ENCODE measurements around the gene ATP5F1C. TPM values are rescaled to one million over a fixed set of nuclear protein-coding genes. Genes with fewer than 3 reads are reported as not detected.
A peak's percentile ranks its signal among the peaks of the same experiment; 100 is the strongest.
"Not testable (repeated sequence)": the region's sequence is repeated elsewhere in the genome, so short reads cannot be mapped to it uniquely, and the experiment has no call there.

ATP5F1C gene
- 239 TPM for polyA plus RNA-seq (ENCODE audit: insufficient read length)

DNA sequence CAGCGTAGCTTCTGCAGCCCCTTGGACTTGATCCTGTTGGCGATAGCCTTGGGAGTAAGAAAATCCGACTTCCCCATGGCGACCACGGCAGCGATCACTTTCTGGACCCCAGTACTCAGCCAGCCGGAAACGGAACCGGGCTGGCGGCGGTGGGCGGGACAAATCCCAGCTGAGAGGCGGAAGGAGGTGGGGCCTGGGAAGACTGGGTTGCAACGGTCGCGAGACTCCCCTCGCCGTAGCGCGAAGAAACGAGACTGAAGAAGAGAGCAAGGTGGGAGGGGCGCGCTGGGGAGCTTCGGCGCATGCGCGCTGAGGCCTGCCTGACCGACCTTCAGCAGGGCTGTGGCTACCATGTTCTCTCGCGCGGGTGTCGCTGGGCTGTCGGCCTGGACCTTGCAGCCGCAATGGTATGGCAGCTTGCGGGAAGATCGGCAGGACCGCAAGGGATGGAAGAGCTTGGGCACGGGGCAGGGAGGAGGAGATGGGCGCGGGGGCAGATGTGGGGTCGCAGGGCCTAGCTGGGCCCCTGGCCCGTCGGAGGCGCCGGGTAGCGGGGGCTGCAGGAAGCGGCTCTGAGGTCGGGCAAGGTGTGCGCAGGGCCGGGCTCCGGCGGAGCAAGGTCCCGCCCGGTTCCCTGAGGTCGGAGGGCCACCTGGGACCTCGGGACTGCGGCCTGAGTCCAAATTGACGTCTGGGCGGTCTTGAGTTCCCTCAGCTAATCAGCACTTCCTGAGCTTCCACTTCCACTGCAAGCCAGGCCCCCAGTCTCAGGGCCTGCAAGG lies at the start of gene ATP5F1C, which contains the start of gene KIN:
Gene ATP5F1C (plus strand): TSS at position 321 of the 782 bp plus-strand sequence. CDS start 31 bp downstream, at position 352.
Gene KIN (minus strand): TSS at position 137 of the 782 bp plus-strand sequence. CDS start 60 bp downstream, at position 77.
- DNase-seq (ENCODE audit: low read depth): peak; percentile 94

DNA sequence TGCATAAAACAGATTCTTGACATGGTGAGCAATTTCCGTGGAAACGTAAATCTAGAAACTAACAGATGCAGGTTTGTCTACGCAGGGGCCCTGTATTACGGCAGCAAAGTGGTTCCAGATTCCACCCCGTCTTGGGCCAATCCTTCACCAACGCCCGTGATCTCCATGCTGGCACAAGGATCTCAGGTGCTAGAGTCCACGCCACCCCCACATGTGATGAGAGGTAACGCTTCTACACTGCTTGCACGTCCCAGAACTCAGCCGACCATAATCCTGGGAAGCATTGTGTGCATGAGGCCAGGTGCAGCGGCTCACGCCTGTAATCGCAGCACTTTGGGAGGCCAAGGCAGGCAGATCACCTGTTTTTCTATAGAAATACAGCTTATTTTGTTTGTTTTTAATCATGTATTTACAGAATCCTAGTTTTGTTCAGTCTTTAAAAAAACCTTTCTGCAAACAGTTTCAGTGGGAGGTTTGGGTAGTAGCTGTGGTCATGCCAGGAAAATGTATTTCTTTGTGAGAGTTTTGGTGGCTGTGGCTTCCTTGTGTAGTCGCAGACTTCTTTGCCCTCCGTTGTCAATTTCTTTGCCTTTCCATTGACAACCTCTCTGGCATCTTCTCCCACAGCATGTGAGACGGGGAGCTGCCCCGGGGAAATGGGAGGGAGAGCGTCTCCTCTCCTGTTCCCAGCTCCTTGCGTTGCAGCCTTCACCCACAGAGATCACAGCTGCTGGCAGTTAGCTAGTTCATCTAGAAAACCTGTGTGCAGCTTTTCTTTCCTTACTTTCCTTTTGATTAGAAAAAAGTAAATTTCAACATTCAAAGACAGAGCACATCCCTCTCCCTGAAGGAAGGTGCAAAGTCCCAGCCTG lies 49.2 kb upstream of the ATP5F1C start:
- no peak for DNase-seq (ENCODE audit: low read depth)

DNA sequence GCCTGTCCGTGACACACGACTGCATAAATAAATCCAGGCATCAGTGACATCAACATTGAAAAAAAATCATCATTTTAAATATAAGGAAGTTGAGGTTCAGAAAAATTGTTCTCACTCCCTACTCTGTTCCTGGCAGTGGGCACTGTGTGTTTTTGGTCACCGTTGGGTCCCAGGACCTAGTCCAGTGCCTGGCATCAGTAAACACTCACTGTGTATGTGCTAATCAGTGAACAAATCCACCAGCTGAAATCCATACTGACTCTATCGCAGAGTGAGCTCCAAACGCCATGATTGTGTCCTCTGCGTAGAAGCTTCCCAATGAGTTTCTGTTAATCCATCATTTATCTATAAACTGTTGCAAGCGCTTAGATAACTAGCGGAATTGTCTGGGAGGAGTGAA lies 43.7 kb upstream of the ATP5F1C start:
- no peak for DNase-seq (ENCODE audit: low read depth)

DNA sequence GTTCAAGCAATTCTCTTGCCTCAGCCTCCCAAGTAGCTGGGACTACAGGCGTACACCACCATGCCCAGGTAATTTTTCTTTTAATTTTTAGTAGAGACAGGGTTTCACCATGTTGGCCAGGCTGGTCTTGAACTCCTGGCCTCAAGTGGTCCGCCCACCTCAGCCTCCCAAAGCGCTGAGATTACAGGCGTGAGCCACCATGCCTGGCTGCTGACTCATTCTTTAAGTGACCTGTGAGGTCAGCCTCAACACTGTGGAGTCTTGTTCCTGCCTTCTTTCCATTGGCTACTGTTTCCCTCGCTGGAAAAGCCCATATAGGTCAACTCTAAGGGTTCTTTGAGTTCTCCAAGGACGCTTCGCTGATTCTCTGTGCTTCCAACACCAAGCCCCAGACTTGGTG lies 39.3 kb upstream of the ATP5F1C start:
- not testable (repeated sequence) for DNase-seq (ENCODE audit: low read depth)

DNA sequence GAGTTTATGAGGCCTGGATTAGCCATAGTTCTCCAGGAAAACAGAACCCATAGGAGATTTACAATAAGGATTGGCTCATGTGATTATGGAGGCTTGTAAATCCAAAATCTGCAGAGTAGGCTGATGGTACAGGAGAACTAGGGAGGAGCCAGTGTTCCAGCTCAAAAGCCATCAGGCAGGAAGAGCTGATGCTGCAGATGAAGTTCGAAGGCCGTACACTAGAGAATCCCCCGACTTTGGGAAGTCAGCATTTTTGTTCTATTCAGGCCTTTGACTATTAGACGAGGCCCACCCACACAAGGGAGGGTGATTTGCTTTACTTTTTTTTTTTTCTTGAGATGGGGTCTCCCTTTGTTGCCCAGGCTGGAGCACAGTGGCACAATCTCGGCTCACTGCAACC lies 37.8 kb upstream of the ATP5F1C start:
- no peak for DNase-seq (ENCODE audit: low read depth)

DNA sequence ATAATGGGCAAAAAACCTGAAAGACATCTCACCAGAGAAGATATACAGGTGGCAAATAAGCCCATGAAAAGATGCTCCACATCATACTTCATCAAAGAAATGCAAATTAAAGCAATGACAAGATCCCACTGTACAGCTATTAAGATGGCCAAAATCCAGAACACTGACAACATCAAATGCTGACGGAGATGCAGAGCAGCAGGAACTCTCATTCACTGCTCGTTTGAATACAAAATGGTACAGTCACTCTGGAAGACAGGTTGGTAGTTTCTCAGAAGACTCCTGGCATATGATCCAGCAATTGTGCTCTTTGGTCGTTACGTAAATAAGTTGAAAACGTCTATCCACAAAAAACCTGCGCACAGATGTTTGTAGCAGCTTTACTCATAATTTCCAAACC lies 35.7 kb upstream of the ATP5F1C start:
- no peak for DNase-seq (ENCODE audit: low read depth)

DNA sequence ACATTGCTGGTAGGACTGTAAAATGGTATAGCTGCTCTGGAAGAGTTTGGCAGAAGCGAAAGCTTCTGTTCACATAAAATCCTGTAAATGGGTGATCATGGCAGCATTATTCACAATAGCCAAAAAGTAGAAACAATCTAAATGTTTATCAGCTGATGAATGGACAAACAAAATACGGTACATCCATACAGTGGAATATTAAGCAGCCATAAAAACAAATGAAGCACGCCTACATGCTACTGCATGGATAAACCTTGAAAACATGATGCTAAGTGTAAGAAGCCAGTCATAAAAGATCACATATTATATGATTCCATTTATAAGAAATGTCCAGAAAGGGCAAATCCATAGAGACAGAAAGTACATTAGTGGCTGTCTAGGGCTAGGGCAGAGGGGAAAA lies 32.9 kb upstream of the ATP5F1C start:
- DNase-seq (ENCODE audit: low read depth): no peak

DNA sequence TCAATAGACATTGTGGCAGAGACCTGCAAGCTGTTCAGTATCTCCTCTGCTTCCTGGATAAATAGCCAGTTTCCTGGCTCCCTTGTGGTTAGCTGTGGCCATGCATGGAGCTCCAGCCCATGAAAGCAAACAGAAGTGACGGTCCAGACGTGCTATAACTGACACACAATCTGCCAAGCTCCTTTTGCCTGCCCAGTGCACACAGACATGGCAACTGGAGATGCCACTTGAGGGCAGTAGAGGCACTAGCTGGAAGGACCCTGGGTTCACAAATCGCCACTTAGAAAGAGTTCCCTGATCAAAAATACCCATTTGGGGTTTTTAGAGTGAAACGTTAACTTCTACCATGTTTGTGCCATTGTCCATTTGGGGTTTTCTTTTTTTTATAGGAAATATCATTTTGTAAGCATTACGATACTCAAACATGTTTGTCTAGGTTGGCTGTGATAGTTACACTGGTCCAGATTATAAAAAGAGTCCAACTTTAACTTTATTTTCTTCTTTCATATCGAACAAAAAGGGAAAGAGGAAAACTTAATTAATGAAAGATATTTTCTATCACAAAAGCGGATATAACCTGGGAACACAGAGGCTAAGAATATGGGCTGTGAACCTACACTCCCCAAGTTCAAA lies 31.5 kb upstream of the ATP5F1C start:
- DNase-seq (ENCODE audit: low read depth): no peak

DNA sequence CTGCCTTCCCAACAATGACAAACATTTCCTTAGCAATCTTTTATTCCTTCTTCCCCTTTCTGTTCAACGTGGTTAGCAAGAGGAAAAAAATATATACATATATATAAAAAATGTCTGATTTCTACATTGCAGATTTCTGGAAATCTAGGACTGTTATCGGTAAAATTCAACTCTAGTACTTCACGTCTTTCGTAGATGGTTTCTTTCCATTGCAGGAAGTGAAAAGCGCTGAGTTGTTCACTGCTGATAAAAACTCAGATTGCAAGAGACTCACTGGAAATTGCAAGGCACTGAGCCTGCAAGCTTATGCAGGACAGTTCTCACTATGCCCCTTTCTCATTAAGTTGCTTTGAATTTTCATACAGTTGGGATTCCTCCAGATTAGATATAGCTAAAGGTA lies 24.0 kb upstream of the ATP5F1C start:
- DNase-seq (ENCODE audit: low read depth): no peak

DNA sequence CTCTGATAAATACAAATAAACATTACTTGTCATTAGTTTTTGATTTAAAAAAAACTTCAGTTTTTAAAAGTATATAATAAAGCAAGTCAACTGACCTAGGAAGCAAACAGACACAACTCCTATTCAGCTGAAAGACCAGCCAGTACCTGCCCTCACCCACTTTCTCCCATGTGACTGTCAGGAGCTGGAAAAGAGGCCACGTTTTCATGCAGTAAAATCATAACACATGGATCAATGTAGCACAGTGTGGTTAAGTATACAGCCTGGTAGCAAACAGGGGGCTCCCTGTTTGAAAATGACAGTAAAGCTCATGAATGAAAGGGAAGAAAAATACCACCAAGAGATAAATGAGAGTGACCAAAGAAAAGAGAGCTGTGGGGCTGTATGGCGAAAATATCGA lies 21.7 kb upstream of the ATP5F1C start:
- no peak for DNase-seq (ENCODE audit: low read depth)

DNA sequence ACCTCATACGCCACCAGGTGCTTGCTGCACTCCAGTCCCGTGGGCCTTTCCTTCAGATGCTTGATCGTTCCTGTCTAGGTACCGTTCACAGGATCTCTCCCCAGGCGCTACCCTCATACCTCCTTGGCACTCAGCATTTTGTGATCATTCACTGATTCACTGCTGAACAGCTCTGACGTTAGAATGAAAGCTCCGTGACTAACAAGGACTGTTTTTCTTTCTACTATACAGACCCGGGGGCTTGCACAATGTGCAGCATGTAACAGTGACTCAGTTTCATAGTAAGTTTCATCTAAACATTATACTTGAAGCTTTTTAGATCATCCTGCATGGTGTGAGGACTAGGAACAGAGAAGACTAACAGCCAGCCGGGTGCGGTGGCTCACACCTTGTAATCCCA lies 20.8 kb upstream of the ATP5F1C start:
- no peak for DNase-seq (ENCODE audit: low read depth)

DNA sequence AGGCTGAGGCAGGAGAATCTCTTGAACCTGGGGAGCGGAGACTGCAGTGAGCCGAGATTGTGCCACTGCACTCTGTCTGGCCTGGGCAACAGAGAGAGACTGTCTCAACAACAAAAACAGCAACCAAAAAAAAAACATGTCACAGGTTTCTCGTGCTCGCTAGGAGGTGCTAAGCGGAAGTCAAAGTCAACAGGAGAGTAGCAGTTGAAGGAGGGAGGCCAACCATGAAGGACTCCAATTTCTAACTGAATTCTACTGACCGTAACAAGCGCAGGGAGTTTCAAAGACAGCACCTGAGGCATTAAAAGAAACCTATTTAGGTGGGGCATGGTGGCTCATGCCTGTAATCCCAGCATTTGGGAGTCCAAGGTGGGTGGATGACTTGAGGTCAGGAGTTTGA lies 19.6 kb upstream of the ATP5F1C start:
- no peak for DNase-seq (ENCODE audit: low read depth)

DNA sequence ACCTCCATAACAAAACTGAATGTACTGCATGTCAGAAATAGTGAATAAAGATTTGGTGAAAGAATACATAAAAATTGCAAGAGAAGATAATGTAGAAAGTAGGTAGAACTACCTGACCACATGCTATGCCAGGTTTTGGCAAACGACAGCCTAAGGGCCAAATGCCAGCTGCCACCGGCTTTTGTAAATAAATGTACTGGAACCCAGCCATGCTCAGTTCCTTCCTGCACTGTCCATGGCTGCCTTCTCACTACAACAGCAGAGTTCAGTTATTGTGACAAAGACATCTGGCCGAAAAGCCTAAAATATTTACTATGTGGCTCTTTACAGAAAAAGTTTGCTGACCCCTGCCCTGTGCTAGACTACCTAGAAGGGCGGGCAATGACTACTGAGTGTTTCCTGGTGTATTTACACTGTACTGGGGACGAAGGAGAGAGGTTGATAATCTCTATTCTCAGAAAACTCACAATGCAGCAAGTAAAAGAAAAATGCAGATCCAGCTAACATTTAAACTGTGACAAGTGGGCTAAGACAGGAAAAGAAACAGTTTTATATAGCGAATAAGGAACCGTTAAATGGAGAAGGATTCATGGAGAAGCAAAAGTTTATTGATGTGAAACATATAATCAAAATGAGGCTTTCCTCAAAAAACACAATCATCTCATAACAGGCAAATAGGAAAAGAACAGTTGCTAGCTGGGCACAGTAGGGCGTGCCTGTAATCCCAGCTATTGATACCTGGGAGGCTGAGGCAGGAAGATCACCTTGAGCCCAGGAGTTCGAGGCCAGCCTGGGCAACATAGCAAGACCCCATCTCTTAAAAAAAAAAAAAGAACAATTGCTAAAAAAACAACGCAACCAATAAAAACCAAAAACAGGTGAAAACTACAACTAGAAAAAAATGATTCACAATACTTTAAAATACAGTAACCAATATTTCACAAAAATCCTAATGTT lies 13.9 kb upstream of the ATP5F1C start:
- DNase-seq (ENCODE audit: low read depth): no peak

DNA sequence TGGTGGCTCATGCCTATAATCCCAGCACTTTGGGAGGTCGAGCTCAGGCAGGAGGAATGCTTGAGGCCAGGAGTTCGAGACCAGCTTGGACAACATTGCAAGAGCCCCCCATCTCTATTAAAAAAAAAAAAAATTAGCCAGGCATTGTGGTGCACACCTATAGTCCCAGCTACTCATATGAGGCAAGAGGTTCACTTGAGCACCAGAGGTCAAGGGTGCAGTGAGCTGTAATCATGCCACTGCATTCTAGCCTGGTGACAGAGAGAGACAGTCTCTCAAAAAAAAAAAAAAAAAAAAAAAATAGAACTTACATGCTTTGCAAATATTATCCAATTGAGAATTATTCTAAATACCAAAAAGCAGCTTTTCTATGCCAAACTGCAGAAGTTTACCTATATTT lies 11.2 kb upstream of the ATP5F1C start:
- no peak for DNase-seq (ENCODE audit: low read depth)

DNA sequence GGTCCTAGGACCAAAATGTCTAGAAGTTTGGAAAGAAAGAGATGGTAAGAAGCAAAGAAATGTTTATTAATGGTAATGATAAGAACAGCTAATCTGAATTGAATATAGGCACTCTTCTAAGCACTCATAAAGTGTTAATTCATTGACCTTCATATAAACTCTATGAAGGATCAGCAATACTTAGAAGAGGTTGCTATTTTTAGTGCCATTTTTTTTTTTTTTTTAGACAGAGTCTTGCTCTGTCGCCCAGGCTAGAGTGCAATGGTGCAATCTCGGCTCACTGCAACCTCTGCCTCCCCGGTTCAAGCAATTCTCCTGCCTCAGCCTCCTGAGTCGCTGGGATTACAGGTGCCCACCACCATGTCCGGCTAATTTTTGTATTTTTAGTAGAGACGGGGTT lies 5.8 kb upstream of the ATP5F1C start:
- not testable (repeated sequence) for DNase-seq (ENCODE audit: low read depth)

DNA sequence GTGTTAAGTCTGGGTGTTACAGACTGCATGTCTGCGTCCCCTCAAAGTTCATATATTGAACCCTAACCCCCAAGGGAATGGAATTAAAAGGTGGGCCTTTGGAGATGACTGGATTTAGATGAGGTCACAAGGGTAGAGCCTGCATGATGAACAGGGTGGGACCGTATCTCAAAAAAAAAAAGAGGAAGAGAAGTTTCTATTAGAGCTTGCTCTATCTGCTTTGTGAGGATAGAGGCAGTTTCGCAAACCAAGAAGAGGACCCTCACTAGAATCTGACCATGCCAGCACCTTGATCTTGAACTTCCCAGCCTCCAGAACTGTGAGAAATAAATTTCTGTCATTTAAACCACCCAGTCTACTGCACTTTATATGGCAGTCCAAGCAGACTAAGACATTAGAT lies 1.5 kb upstream of the ATP5F1C start:
- no peak for DNase-seq (ENCODE audit: low read depth)

DNA sequence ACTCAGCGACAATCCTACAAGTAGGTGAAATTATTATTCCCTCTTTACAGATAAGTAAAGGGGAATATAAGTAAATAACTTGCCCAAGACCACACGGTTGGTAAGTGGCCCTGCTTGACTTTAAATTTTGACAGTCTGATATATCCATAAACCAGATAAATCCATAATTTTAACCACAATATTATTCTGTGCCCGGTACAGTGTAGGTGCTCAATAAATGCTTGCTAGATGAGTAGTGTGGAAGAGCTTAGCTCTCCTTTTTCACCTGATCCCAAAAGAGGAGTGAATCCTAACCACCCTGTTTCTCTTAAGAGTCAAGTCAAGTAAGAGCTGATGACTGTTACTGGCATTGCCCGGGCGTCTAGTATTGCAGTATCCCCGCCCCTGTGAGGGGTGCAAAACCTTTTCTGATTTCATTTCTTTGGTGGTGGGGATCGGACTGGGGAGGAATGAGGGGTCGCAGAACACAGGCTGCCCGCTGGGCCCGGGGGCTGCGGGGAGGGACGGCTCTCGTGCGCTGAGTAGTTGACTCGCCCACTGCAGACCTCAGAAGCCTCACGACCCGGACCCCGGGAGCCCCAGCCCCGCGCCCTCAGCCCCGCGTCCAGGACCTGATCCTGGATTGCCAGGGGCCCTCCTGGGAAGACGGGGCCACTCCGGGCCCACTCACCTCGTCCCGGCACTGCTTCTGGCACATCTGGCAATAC lies 674 bp upstream of the ATP5F1C start:
- no peak for DNase-seq (ENCODE audit: low read depth)

DNA sequence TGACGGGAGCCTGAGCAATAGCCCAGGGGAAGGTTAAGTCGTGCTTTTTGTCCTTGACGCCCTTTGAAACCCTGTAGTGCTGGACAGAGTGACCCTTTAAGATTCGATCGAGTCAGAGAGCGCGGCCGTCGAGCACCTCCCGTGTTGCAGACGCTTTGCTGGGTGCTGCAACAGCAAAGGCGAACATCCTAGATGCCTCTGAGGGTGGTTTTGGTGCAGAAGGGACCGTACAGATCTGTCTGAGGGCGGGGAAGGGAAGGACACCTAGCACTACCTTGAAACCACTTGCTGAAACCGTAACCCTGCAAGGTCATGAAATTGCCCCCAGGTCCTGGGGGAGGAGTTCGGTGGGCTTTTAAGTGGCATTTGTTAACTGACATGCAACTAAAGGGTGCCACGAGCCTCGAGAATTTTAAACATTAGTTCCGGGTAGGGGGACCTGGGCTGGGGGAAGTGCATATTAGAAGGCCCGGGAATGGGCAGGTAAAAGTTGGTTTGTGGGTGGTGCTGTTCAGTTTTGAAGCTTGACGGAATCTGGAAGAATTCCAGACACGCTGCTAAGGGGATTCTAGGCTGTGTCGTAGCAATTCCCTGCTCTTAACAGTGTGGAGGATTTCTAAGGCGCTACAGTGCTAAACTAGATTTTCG lies 786 bp downstream of the ATP5F1C start:
- no peak for DNase-seq (ENCODE audit: low read depth)

DNA sequence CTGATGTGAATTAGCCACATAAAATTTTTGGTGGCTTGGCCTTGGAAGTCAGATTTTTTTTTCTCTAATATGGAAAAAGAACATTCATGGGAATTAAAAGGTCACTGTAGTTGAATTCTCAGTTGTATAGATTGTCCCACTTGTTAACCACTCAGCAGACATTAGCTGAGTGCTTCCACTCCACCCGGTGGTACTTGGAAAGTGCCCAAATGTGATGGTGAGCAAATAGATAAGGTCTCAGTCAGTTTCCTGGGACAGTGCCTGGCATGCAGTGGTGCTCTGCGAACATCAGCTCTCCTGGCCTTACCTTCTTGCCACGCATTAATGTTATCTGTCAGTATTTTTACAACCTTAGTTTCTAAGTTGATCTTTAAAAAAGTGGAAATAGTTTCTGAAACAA lies 1.4 kb downstream of the ATP5F1C start:
- no peak for DNase-seq (ENCODE audit: low read depth)

DNA sequence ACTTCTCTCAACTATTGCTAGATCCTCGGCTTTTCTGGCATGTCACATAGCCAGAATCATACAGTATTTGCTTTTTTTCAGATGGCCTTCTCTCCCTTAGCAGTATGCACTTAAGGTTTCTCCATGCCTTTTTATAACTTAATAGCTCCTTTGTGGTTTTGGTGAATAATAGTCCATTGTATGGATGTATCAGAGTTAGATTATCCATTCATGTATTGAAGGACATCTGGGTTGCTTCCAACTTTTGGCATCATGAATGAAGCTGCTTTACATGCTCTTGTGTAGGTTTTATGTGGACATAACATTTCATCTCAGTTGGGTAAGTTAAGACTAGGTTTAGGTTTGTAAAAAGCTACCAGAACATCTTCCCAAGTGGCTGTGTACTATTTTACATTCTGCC lies 4.6 kb downstream of the ATP5F1C start:
- DNase-seq (ENCODE audit: low read depth): no peak
